HepG2 (cell line): Measurements from ENCODE around the gene SYNJ2. TPM values are rescaled to one million over a fixed set of nuclear protein-coding genes. Genes with fewer than 3 reads are reported as not detected.
A peak's percentile ranks its signal among the peaks of the same experiment; 100 is the strongest.

Experiments used
- ATAC-seq: fragments of 200-7000 bp; cut with Tn5 transposase; 3 replicates; pipeline ENCODE4 v1.9.1; 2020; ENCODE audit warnings: mild to moderate bottlenecking, moderate library complexity
- BruUV-seq: library from RNA; stranded (reverse); fragments of 400-500 nt; replicated peaks from 2 replicates; lab custom pipeline; 2021; lab: Mats Ljungman, UMichigan
- CTCF ChIA-PET: fragments of 300-600 bp; formaldehyde crosslinking; extraction: SDS; loops from one replicate; lab custom pipeline; 2021; ENCODE audit warnings: low total read pairs, inconsistent platforms, low intra/inter-chr PET ratio; lab: Yijun Ruan, JAX
- POLR2A ChIA-PET: fragments of 350-600 bp; sonication (Branson Sonifier 250); formaldehyde crosslinking; loops from one replicate; lab custom pipeline; 2020; ENCODE audit warnings: antibody characterized with exemption, inconsistent platforms; lab: Yijun Ruan, JAX
- DNase-seq: peaks from one replicate; pipeline ENCODE4 v3.0.0-alpha.2; 2015; ENCODE audit warnings: low spot score
- FAIRE-seq: peaks from 3 replicates; lab custom pipeline; 2011; peaks lifted over from hg19 to GRCh38; lab: Jason Lieb, UNC
- H2AFZ ChIP-seq: one replicate; pipeline ENCODE4 v1.6.1; 2011; ENCODE audit warnings: low read length, inconsistent platforms
- H3K27ac ChIP-seq: fragments of 300-600 bp; 3 replicates; pipeline ENCODE4 v1.8.0; 2011; ENCODE audit warnings: mixed run types, mild to moderate bottlenecking, mixed read lengths, low read length, inconsistent platforms; ENCODE audit not compliant: insufficient read depth; ENCODE audit errors: extremely low read length
- H3K27me3 ChIP-seq, 2 experiments: fragments of 200-600 bp in 1 of 2; 2 replicates in 1 of 2; 3 replicates in 1 of 2; pipeline versions ENCODE4 v1.6.0 to v1.8.0; 2011; ENCODE audit warnings: low read length in 2 of 2, mild to moderate bottlenecking in 2 of 2, moderate library complexity in 2 of 2, inconsistent platforms in 1 of 2; ENCODE audit not compliant: insufficient read depth in 2 of 2, control insufficient read depth in 1 of 2
- H3K36me3 ChIP-seq, 2 experiments: fragments of 200-600 bp in 1 of 2; replicated peaks in 1 of 2; 2 replicates in 1 of 2; 3 replicates in 1 of 2; pipeline versions ENCODE4 v1.5.1 to v1.8.0; 2011; ENCODE audit warnings: low read length in 2 of 2, inconsistent platforms in 1 of 2; ENCODE audit not compliant: insufficient read depth in 2 of 2, control insufficient read depth in 1 of 2
- H3K4me1 ChIP-seq: 2 replicates; pipeline ENCODE4 v1.5.1; 2012; ENCODE audit warnings: low read length, inconsistent platforms; ENCODE audit not compliant: insufficient read depth
- H3K4me2 ChIP-seq: 2 replicates; pipeline ENCODE4 v1.6.0; 2011; ENCODE audit warnings: low read depth, low read length, inconsistent platforms
- H3K4me3 ChIP-seq, 3 experiments: fragments of 200-600 bp in 1 of 3; sonication (generic), shearing (Covaris generic) in 1 of 3; replicated peaks in 1 of 3; 2 replicates each; pipeline ENCODE4 v1.5.1; 2011 to 2016; ENCODE audit warnings: low read length in 3 of 3, inconsistent platforms in 2 of 3, low read depth in 2 of 3, mild to moderate bottlenecking in 2 of 3, control low read depth in 1 of 3, mixed read lengths in 1 of 3; ENCODE audit not compliant: insufficient read depth in 1 of 3
- H3K79me2 ChIP-seq: one replicate; pipeline ENCODE4 v1.6.1; 2011; ENCODE audit warnings: low read length, inconsistent platforms; ENCODE audit not compliant: insufficient read depth
- H3K9ac ChIP-seq: 2 replicates; pipeline ENCODE4 v1.6.0; 2011; ENCODE audit warnings: mild to moderate bottlenecking, low read depth, low read length, inconsistent platforms; ENCODE audit not compliant: insufficient read depth
- H3K9me3 ChIP-seq: 2 replicates; pipeline ENCODE4 v1.5.1; 2012; ENCODE audit warnings: mild to moderate bottlenecking, low read length
- H4K20me1 ChIP-seq: 2 replicates; pipeline ENCODE4 v1.6.0; 2011; ENCODE audit warnings: inconsistent platforms, mild to moderate bottlenecking, low read length, moderate library complexity; ENCODE audit not compliant: insufficient read depth
- FOXA3 ChIP-seq: IDR thresholded peaks from 2 replicates; pipeline ENCODE4 v1.6.1; 2016; ENCODE audit warnings: missing genetic modification reagents, missing compliant biosample characterization
- FOXJ3 ChIP-seq: sonication (generic); formaldehyde crosslinking; IDR thresholded peaks from 2 replicates; pipeline ENCODE4 v1.4.0; 2020; ENCODE audit warnings: missing genetic modification reagents, mild to moderate bottlenecking, borderline replicate concordance
- FOXO1 ChIP-seq: sonication (generic); formaldehyde crosslinking; IDR thresholded peaks from 2 replicates; pipeline ENCODE4 v1.4.0; 2020; ENCODE audit warnings: missing genetic modification reagents
- HCFC1 ChIP-seq: fragments of 150-350 bp; IDR thresholded peaks from 2 replicates; pipeline ENCODE4 v1.6.1; 2014; ENCODE audit warnings: low read depth, low read length
- HNRNPUL1 ChIP-seq: fragments of 200-400 bp; formaldehyde crosslinking; IDR thresholded peaks from 2 replicates; pipeline ENCODE4 v1.6.1; 2017; ENCODE audit warnings: low read depth, mild to moderate bottlenecking, low read length, moderate library complexity
- NFAT5 ChIP-seq: sonication (generic); formaldehyde crosslinking; IDR thresholded peaks from 2 replicates; pipeline ENCODE4 v1.4.0; 2020; ENCODE audit warnings: missing genetic modification reagents
- POGZ ChIP-seq: sonication (generic); formaldehyde crosslinking; IDR thresholded peaks from 2 replicates; pipeline ENCODE4 v1.4.0; 2020; ENCODE audit warnings: mild to moderate bottlenecking, missing genetic modification reagents
- RFX1 ChIP-seq: fragments of 450-650 bp; IDR thresholded peaks from 2 replicates; pipeline ENCODE4 v1.6.1; 2017
- SETDB1 ChIP-seq: sonication (generic); formaldehyde crosslinking; IDR thresholded peaks from 2 replicates; pipeline ENCODE4 v1.5.1; 2020; ENCODE audit warnings: missing genetic modification reagents, mild to moderate bottlenecking, borderline replicate concordance
- SMAD9 ChIP-seq: sonication (generic); formaldehyde crosslinking; IDR thresholded peaks from 2 replicates; pipeline ENCODE4 v1.5.1; 2020; ENCODE audit warnings: mild to moderate bottlenecking, missing genetic modification reagents
- SNAI1 ChIP-seq: sonication (generic); formaldehyde crosslinking; IDR thresholded peaks from 2 replicates; pipeline ENCODE4 v1.5.0; 2020; ENCODE audit warnings: mild to moderate bottlenecking, missing genetic modification reagents, borderline replicate concordance
- SRSF4 ChIP-seq: fragments of 200-400 bp; formaldehyde crosslinking; IDR thresholded peaks from one replicate; pipeline ENCODE4 v1.6.1; 2018; ENCODE audit warnings: mild to moderate bottlenecking, low read depth, low read length, moderate library complexity; ENCODE audit not compliant: poor library complexity, severe bottlenecking
- TBX3 ChIP-seq: fragments of 450-650 bp; IDR thresholded peaks from 2 replicates; pipeline ENCODE4 v1.6.1; 2017; ENCODE audit warnings: antibody characterized with exemption, mild to moderate bottlenecking, inconsistent platforms, borderline replicate concordance
- TCF7L2 ChIP-seq: IDR thresholded peaks from 2 replicates; pipeline ENCODE4 v1.6.1; 2011; ENCODE audit warnings: mild to moderate bottlenecking, low read depth, low read length, moderate library complexity
- TEF ChIP-seq: sonication (generic); formaldehyde crosslinking; IDR thresholded peaks from 2 replicates; pipeline ENCODE4 v1.5.0; 2020; ENCODE audit warnings: missing genetic modification reagents
- ZNF205 ChIP-seq: IDR thresholded peaks from 2 replicates; pipeline ENCODE4 v1.6.1; 2018; ENCODE audit warnings: missing biosample characterization, missing genetic modification reagents
- ZNF337 ChIP-seq: sonication (generic); formaldehyde crosslinking; IDR thresholded peaks from 2 replicates; pipeline ENCODE4 v1.5.1; 2020; ENCODE audit warnings: missing genetic modification reagents, low read depth, mild to moderate bottlenecking, borderline replicate concordance
- ZNF430 ChIP-seq: sonication (generic); formaldehyde crosslinking; IDR thresholded peaks from 2 replicates; pipeline ENCODE4 v1.9.0; 2021; ENCODE audit warnings: mild to moderate bottlenecking, missing genetic modification reagents
- ZNF446 ChIP-seq: sonication (generic); formaldehyde crosslinking; IDR thresholded peaks from 2 replicates; pipeline ENCODE4 v1.5.0; 2020; ENCODE audit warnings: mild to moderate bottlenecking, missing genetic modification reagents
- ZNF501 ChIP-seq: sonication (generic); formaldehyde crosslinking; IDR thresholded peaks from 2 replicates; pipeline ENCODE4 v1.5.1; 2020; ENCODE audit warnings: mild to moderate bottlenecking, moderate library complexity, missing genetic modification reagents
- ZNF674 ChIP-seq: sonication (generic); formaldehyde crosslinking; IDR thresholded peaks from 2 replicates; pipeline ENCODE4 v1.5.0; 2020; ENCODE audit warnings: low read depth, mild to moderate bottlenecking, missing genetic modification reagents
- WGBS: methylation state at CpG from one replicate; pipeline ENCODE4 v1.1.6; 2017; ENCODE audit warnings: low lambda C conversion rate; 5-methylcytosine and 5-hydroxymethylcytosine counted together
- in situ Hi-C: cut with HindIII; loops from 2 replicates; pipeline ENCODE4 v1.10.0; 2017; ENCODE audit warnings: low pct_unique_long_range_greater_than_20kb; ENCODE audit not compliant: extremely low pct_ligation_motif_present
- intact Hi-C: fragments of 100-400 bp; cut with micrococcal nuclease; formaldehyde crosslinking; loops from one replicate; pipeline ENCODE4 v1.10.0; 2022; ENCODE audit not compliant: unreplicated experiment
- polyA plus RNA-seq, 8 experiments: library from polyadenylated mRNA; depleted of rRNA in 3 of 8; stranded (reverse) in 7 of 8; unstranded in 1 of 8; fragments of >200 nt; fragmentation: Illumina TruSeq in 4 of 8; extraction: Trizol in 4 of 8; gene quantifications; 2 replicates each; pipeline versions ENCODE4 v1.2.1 to v1.2.3, GENCODE V29; 2011 to 2016; ENCODE audit warnings: low read depth in 4 of 8, missing spikeins in 1 of 8, mixed read lengths in 1 of 8; ENCODE audit not compliant: insufficient read depth in 1 of 8
- total RNA-seq, 5 experiments: library from RNA; depleted of rRNA; stranded (reverse); fragments of >200 nt; fragmentation: Illumina TruSeq; extraction: Trizol; gene quantifications; 2 replicates each; pipeline ENCODE4 v1.2.3, GENCODE V29; 2016; ENCODE audit warnings: low read depth in 1 of 5

SYNJ2 gene
- total and polyA plus RNA-seq, 2 of the 13 experiments (the other 11 are each of a cell fraction or from before 2014, with no cell fraction given) = 39.1 to 57.6 TPM

GRCh38 chr6:157966589-157966977 is 15.1 kb upstream of the SYNJ2 start (continued):
- TF ChIP-seq SETDB1 (CRISPR knock-in tag) = no peak
- no peak for TF ChIP-seq HNRNPUL1
- no peak for TF ChIP-seq TCF7L2
- TF ChIP-seq SMAD9 (CRISPR knock-in tag) = no peak

- Histone ChIP-seq H3K9me3 (no peaks in the 10 kb centered on the region), H3K27me3 (no peaks in the 10 kb centered on the region), H3K36me3 (no peaks in the 10 kb centered on the region), H4K20me1 (no peaks in the 10 kb centered on the region), H3K4me2 (peak overlapping the region; percentile 71), H3K4me3 (peak overlapping the region in 2 of 3 experiments; percentile 37 to 47; a peak in 2 of 6 replicates), H3K79me2 (no peaks in the 10 kb centered on the region), H2AFZ (no peak overlapping the region), H3K9ac (peak overlapping the region; percentile 61), H3K27ac (no peak overlapping the region), H3K4me1 (peaks cover 35% of the 10 kb centered on the region)
- ChIA-PET CTCF (no interaction called here), POLR2A (interaction anchor here (1.0 to 3.3 kb wide), 3 partner anchors 13 to 19 kb away, joined by 3 to 18 read pairs (median 3); partner anchors contain the start of gene SYNJ2)
- in situ Hi-C loops (no loop called here), intact Hi-C loops (no loop called here)
- BruUV-seq = no TSS peak
- DNase-seq = peak; percentile 45
- no peak for FAIRE-seq
- 9% methylated on average over 6 of the region's 6 CpGs for WGBS
- ATAC-seq = peak; percentile 96
- TF ChIP-seq ZNF446 (CRISPR knock-in tag) (no peak), FOXJ3 (CRISPR knock-in tag) (0 out of 2 replicates have a peak, but pooled peaks have one; percentile 20), ZNF337 (CRISPR knock-in tag) (no peak), FOXA3 (CRISPR knock-in tag) (peak; percentile 92), ZNF205 (CRISPR knock-in tag) (no peak), HCFC1 (no peak), FOXO1 (0 out of 2 replicates have a peak, but pooled peaks have one; percentile 15), TBX3 (no peak), ZNF674 (CRISPR knock-in tag) (no peak), ZNF501 (CRISPR knock-in tag) (no peak), SRSF4 (no peak), TEF (CRISPR knock-in tag) (no peak), ZNF430 (no peak), SNAI1 (CRISPR knock-in tag) (no peak), RFX1 (peak; percentile 81), POGZ (CRISPR knock-in tag) (no peak), NFAT5 (no peak)
These were observed 14.6 kb upstream of the SYNJ2 start for GRCh38 chr6:157967020-157967419.
